ENCODE results near the gene PCSK5.

DNA sequence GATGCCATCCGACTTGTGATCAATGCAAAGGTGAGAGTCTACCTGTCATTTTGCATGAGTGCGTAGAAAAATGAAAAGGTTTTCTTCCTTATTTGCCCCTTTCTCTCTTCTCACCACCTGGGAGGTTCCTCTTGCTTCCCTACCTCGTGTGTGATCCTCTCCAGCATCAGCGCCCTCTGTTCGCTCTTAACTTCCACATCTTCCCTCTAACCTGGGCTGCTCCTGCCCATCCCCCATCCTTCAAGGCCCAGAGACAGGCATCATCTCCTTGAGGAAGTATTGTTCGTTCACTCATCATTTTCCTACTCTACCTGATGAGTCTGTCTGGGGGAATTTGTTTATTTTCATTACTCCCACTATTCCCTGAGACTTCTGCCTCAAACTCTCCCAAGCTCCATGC is 447.9 kb downstream of the PCSK5 start:
- no peak for TF ChIP-seq POLR2A (IDR thresholded peaks at IDR 0.05; ENCODE audit: low read length)
- no peak for TF ChIP-seq GATA1 (IDR thresholded peaks at IDR 0.05; ENCODE audit: low read depth, low read length)
